PC-9 (cell line): Measurements from ENCODE around the gene SUPT7L. TPM values are rescaled to one million over a fixed set of nuclear protein-coding genes. Genes with fewer than 3 reads are reported as not detected.
A peak's percentile ranks its signal among the peaks of the same experiment; 100 is the strongest.

ENCODE experiments used
- BruUV-seq: library from RNA; stranded (reverse); fragments of 400-500 nt; replicated peaks from 2 replicates; lab custom pipeline; 2021; lab: Mats Ljungman, UMichigan
- CTCF ChIA-PET: fragments of 300-600 bp; sonication (Branson Sonifier 250); formaldehyde crosslinking; loops from one replicate; lab custom pipeline; 2022; ENCODE audit warnings: antibody characterized with exemption; lab: Charles Lee
- POLR2A ChIA-PET: fragments of 300-600 bp; sonication (Branson Sonifier 250); formaldehyde crosslinking; loops from one replicate; lab custom pipeline; 2022; ENCODE audit warnings: antibody characterized with exemption; ENCODE audit not compliant: unreplicated experiment; lab: Charles Lee
- DNase-seq, 2 experiments: peaks; one replicate each; pipeline versions ENCODE4 v3.0.0 to v3.0.0-alpha.2; 2015 to 2022; ENCODE audit warnings: mixed read lengths in 1 of 2
- H2AFZ ChIP-seq: fragments of 200-600 bp; sonication (generic); 2 replicates; pipeline ENCODE4 v1.8.1; 2017; ENCODE audit warnings: antibody characterized with exemption
- H3F3A ChIP-seq: fragments of 200-600 bp; sonication (generic); 2 replicates; pipeline ENCODE4 v1.8.1; 2017; ENCODE audit warnings: antibody characterized with exemption, mild to moderate bottlenecking, low read depth; ENCODE audit not compliant: insufficient read depth
- H3K27ac ChIP-seq: fragments of 200-600 bp; sonication (generic); 2 replicates; pipeline ENCODE4 v1.6.1; 2016; ENCODE audit warnings: mixed run types
- H3K27me3 ChIP-seq: fragments of 200-600 bp; sonication (generic); 2 replicates; pipeline ENCODE4 v1.6.1; 2016; ENCODE audit warnings: low read depth, mixed run types; ENCODE audit not compliant: insufficient read depth
- H3K36me3 ChIP-seq: fragments of 200-600 bp; sonication (generic); 2 replicates; pipeline ENCODE4 v1.6.1; 2016; ENCODE audit warnings: low read depth, mixed run types
- H3K4me1 ChIP-seq: fragments of 200-600 bp; sonication (generic); replicated peaks from 2 replicates; pipeline ENCODE4 v1.6.1; 2016; ENCODE audit warnings: mixed run types; ENCODE audit not compliant: insufficient read depth
- H3K4me2 ChIP-seq: fragments of 200-600 bp; sonication (generic); 2 replicates; pipeline ENCODE4 v1.6.1; 2017; ENCODE audit warnings: mixed run types
- H3K4me3 ChIP-seq: fragments of 200-600 bp; sonication (generic); 2 replicates; pipeline ENCODE4 v1.6.1; 2016; ENCODE audit warnings: mixed run types
- H3K79me2 ChIP-seq: fragments of 200-600 bp; sonication (generic); 2 replicates; pipeline ENCODE4 v1.6.1; 2017; ENCODE audit warnings: low read depth, mixed run types
- H3K9me2 ChIP-seq: fragments of 200-600 bp; sonication (generic); 2 replicates; pipeline ENCODE4 v1.8.1; 2017; ENCODE audit warnings: mild to moderate bottlenecking; ENCODE audit not compliant: insufficient read depth
- H3K9me3 ChIP-seq: fragments of 200-600 bp; sonication (generic); 2 replicates; pipeline ENCODE4 v1.8.1; 2016; ENCODE audit warnings: low read depth; ENCODE audit not compliant: insufficient read depth
- H4K20me1 ChIP-seq: fragments of 200-600 bp; sonication (generic); 2 replicates; pipeline ENCODE4 v1.8.1; 2017; ENCODE audit not compliant: insufficient read depth
- EZH2 ChIP-seq: fragments of 200-600 bp; sonication (generic); IDR thresholded peaks from 2 replicates; pipeline ENCODE4 v1.8.0; 2017; ENCODE audit warnings: antibody characterized with exemption, low read depth
- intact Hi-C: fragments of 100-400 bp; cut with micrococcal nuclease; formaldehyde crosslinking; loops from one replicate; pipeline ENCODE4 v1.10.0; 2022; ENCODE audit not compliant: unreplicated experiment
- total RNA-seq: library from RNA; stranded (reverse); gene quantifications from 2 replicates; pipeline ENCODE4 v1.2.3, GENCODE V29; 2021
- TF ChIP-seq, protein P1 (sequence below): fragments of 200-600 bp; sonication (generic); conservative IDR thresholded peaks from 2 replicates; pipeline ENCODE4 v1.6.1; 2017; ENCODE audit warnings: mixed run types, antibody characterized with exemption, mild to moderate bottlenecking, moderate library complexity

Gene SUPT7L
- total RNA-seq, 1 experiment from 2014 or later = 33.0 TPM

GRCh38 chr2:27680571-27680970 lies 17.2 kb upstream of the SUPT7L start:
- Histone ChIP-seq H3K9me2 (no peaks in the 10 kb centered on the region), H3K27ac (peak overlapping the region; percentile 98), H3K9me3 (no peaks in the 10 kb centered on the region), H3K36me3 (peaks cover 34% of the 10 kb centered on the region), H3K4me2 (no peak overlapping the region), H3K79me2 (no peaks in the 10 kb centered on the region), H3K4me1 (peaks cover 37% of the 10 kb centered on the region), H4K20me1 (no peaks in the 10 kb centered on the region), H3F3A (peaks cover 41% of the 10 kb centered on the region), H3K4me3 (no peak overlapping the region), H3K27me3 (no peaks in the 10 kb centered on the region), H2AFZ (no peak overlapping the region)
- POLR2A ChIA-PET = interaction anchor here (0.5 to 0.6 kb wide), 2 partner anchors 260 to 498 kb away, joined by 3 to 4 read pairs; no protein-coding TSS in a partner anchor
- no peak for DNase-seq
- intact Hi-C loops = no loop called here
- no TSS peak for BruUV-seq
- TF ChIP-seq EZH2 = no peak
- TF ChIP-seq, protein P1, sequence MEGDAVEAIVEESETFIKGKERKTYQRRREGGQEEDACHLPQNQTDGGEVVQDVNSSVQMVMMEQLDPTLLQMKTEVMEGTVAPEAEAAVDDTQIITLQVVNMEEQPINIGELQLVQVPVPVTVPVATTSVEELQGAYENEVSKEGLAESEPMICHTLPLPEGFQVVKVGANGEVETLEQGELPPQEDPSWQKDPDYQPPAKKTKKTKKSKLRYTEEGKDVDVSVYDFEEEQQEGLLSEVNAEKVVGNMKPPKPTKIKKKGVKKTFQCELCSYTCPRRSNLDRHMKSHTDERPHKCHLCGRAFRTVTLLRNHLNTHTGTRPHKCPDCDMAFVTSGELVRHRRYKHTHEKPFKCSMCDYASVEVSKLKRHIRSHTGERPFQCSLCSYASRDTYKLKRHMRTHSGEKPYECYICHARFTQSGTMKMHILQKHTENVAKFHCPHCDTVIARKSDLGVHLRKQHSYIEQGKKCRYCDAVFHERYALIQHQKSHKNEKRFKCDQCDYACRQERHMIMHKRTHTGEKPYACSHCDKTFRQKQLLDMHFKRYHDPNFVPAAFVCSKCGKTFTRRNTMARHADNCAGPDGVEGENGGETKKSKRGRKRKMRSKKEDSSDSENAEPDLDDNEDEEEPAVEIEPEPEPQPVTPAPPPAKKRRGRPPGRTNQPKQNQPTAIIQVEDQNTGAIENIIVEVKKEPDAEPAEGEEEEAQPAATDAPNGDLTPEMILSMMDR = no peak
- CTCF ChIA-PET = no interaction called here

DNA sequence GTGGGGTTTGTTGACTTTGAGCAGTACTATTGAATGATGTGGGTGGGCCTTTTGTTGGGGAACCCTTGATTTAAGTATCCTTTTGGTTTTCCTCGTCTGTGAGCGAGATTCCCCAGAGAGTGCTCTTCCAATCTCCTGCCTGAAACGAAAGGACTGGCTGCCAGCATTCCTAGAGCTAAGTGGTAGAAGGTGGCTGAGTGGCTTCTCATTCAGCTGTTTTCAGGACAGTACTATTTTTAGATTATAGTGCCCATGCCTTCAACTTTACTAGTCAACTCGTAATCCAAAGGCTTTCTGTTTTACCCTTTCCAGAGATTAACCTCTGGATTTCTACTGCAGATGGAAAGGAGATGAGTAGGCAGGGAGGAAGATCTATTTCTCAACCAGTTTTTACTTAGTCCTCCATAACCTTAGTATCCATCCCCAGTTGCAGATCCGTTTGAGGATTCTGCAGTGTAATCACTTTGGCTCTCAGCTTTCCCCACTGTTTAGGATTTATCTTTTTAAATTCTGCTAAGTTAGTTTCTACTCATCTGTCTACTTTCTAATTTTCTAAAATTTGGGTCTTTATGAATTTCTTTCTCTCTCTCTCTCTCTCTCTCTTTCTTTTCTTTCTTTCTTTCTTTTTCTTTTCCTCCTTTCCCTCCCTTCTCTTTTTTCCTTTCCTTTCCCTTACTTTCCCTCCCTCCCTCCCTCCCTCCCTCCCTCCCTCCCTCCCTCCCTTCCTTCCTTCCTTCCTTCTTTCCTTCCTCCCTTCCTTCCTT lies 9.5 kb upstream of the SUPT7L start:
- no peak overlapping the region for H3K4me3 ChIP-seq
- no peaks in the 10 kb centered on the region for H3K79me2 ChIP-seq
- no peak for DNase-seq
- ChIA-PET CTCF (no interaction called here), POLR2A (interaction anchor here (0.6 kb wide), 1 partner anchor 44 kb away, joined by 4 read pairs; the partner anchor contains the start of genes CCDC121 and GPN1)
- intact Hi-C loops = no loop called here
- no peaks in the 10 kb centered on the region for H3K27me3 ChIP-seq
- H3K9me2 ChIP-seq = no peaks in the 10 kb centered on the region
- H4K20me1 ChIP-seq = no peaks in the 10 kb centered on the region
- no peaks in the 10 kb centered on the region for H3K4me1 ChIP-seq
- no TSS peak for BruUV-seq
- no peak overlapping the region for H3K4me2 ChIP-seq
- TF ChIP-seq, protein P1 = no peak
- no peak for TF ChIP-seq EZH2
- no peaks in the 10 kb centered on the region for H3K9me3 ChIP-seq
- H3K36me3 ChIP-seq = peaks cover 47% of the 10 kb centered on the region
- no peak overlapping the region for H3K27ac ChIP-seq
- peaks cover 13% of the 10 kb centered on the region; the same call in 1 of the 2 replicates for H3F3A ChIP-seq
- no peak overlapping the region for H2AFZ ChIP-seq

GRCh38 chr2:27671235-27671634 lies 7.8 kb upstream of the SUPT7L start:
- intact Hi-C loops = no loop called here

More at GRCh38 chr2:27671235-27671634, 7.8 kb upstream of the SUPT7L start:
- Histone ChIP-seq H3K9me3 (no peaks in the 10 kb centered on the region), H3K36me3 (peaks cover 44% of the 10 kb centered on the region), H3F3A (peaks cover 8% of the 10 kb centered on the region; the same call in 1 of the 2 replicates), H3K27ac (no peak overlapping the region), H3K79me2 (no peaks in the 10 kb centered on the region), H3K4me1 (no peaks in the 10 kb centered on the region), H3K27me3 (no peaks in the 10 kb centered on the region), H3K9me2 (no peaks in the 10 kb centered on the region), H3K4me2 (no peak overlapping the region), H2AFZ (no peak overlapping the region), H3K4me3 (no peak overlapping the region), H4K20me1 (no peaks in the 10 kb centered on the region)
- TF ChIP-seq EZH2 = no peak
- TF ChIP-seq, protein P1 = no peak
- BruUV-seq = no TSS peak
- ChIA-PET CTCF (no interaction called here), POLR2A (no interaction called here)
- DNase-seq = no peak
